CD4-positive, CD25-positive, alpha-beta regulatory T cell (primary cell): Measurements from ENCODE around the gene VSIG4. TPM values are rescaled to one million over a fixed set of nuclear protein-coding genes. Genes with fewer than 3 reads are reported as not detected.

Experiments
- ATAC-seq, 2 donors: fragments of 150-1000 bp; cut with Tn5 transposase; one replicate each; pipeline ENCODE4 v1.10.0; 2021; ENCODE audit warnings: low read depth in 2 of 2, moderate number of reproducible peaks in 2 of 2, moderate library complexity in 1 of 2
- DNase-seq, 3 donors: peaks; one replicate each; pipeline versions ENCODE4 v3.0.0 to v3.0.0-alpha.2; 2012 to 2022; ENCODE audit warnings: mixed read lengths in 1 of 3
- H3K27ac ChIP-seq: one replicate; pipeline ENCODE4 v1.7.0; 2013; ENCODE audit warnings: mild to moderate bottlenecking, low read length; ENCODE audit not compliant: insufficient read depth, poor library complexity, severe bottlenecking
- H3K27me3 ChIP-seq: one replicate; pipeline ENCODE4 v1.7.0; 2013; ENCODE audit warnings: low read length; ENCODE audit not compliant: control insufficient read depth, insufficient read depth
- H3K36me3 ChIP-seq: one replicate; pipeline ENCODE4 v1.7.0; 2013; ENCODE audit warnings: mild to moderate bottlenecking, low read length, moderate library complexity; ENCODE audit not compliant: control insufficient read depth, insufficient read depth
- H3K4me1 ChIP-seq: 2 replicates; pipeline ENCODE4 v1.7.0; 2013; ENCODE audit warnings: mild to moderate bottlenecking, low read length; ENCODE audit not compliant: insufficient read depth, control insufficient read depth, poor library complexity, severe bottlenecking
- H3K4me3 ChIP-seq: one replicate; pipeline ENCODE4 v1.7.0; 2013; ENCODE audit warnings: low read depth, mild to moderate bottlenecking, low read length, moderate library complexity
- H3K9me3 ChIP-seq, 2 experiments: 1 replicate in 1 of 2; 2 replicates in 1 of 2; pipeline ENCODE4 v1.7.0; 2013; ENCODE audit warnings: low read length in 2 of 2, mild to moderate bottlenecking in 1 of 2, moderate library complexity in 1 of 2; ENCODE audit not compliant: control insufficient read depth in 2 of 2
- H3K27ac Mint-ChIP-seq, 3 donors: one replicate each; pipeline ENCODE4 v1.8.0; 2020 to 2022; ENCODE audit warnings: mild to moderate bottlenecking in 3 of 3, mixed read lengths in 3 of 3, moderate library complexity in 2 of 3
- H3K27me3 Mint-ChIP-seq: one replicate; pipeline ENCODE4 v1.8.0; 2022; ENCODE audit warnings: mild to moderate bottlenecking, mixed read lengths
- H3K36me3 Mint-ChIP-seq: one replicate; pipeline ENCODE4 v1.8.0; 2020; ENCODE audit warnings: mixed read lengths
- H3K4me1 Mint-ChIP-seq, 4 donors: one replicate each; pipeline ENCODE4 v1.8.0; 2020 to 2022; ENCODE audit warnings: mixed read lengths in 4 of 4, mild to moderate bottlenecking in 1 of 4
- H3K4me3 Mint-ChIP-seq, 4 donors: one replicate each; pipeline ENCODE4 v1.8.0; 2020 to 2022; ENCODE audit warnings: mild to moderate bottlenecking in 4 of 4, mixed read lengths in 4 of 4, moderate library complexity in 3 of 4
- H3K9me3 Mint-ChIP-seq, 7 donors: one replicate each; pipeline ENCODE4 v1.8.0; 2020 to 2022; ENCODE audit warnings: mixed read lengths in 7 of 7, mild to moderate bottlenecking in 3 of 7, moderate library complexity in 2 of 7
- polyA plus RNA-seq, 4 donors: library from polyadenylated mRNA; unstranded; fragments of 300-500 nt; fragmentation: Illumina TruSeq; gene quantifications; one replicate each; pipeline ENCODE4 v1.2.3, GENCODE V29; 2021
- total RNA-seq: library from RNA; stranded (reverse); gene quantifications from one replicate; pipeline ENCODE4 v1.2.3, GENCODE V29; 2022

Gene VSIG4
- total and polyA plus RNA-seq, 5 donors from 2014 or later = not detected

DNA sequence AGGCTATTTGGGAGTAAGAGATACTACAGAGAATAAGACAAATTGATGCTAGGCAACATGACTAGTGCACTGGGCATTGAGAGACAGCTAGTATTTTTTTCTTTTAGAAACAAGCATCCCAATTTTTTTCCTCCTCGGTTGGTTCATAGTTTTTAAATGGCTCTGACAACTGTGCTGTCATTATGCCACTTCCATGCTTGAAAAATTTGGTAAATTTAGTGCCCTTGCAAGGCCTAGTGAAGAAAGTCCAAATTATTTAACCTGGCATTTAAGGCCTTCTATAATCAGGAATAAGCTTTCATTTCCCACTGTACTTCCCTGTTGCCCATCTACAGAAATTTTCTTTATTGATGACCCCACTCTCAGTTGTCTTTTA is 15.8 kb downstream of the VSIG4 start:
- Histone ChIP-seq H3K27me3 (no peaks in the 10 kb centered on the region), H3K36me3 (no peaks in the 10 kb centered on the region), H3K4me1 (peaks cover 8% of the 10 kb centered on the region), H3K4me3 (no peak overlapping the region), H3K9me3 (no peaks in the 10 kb centered on the region), H3K27ac (no peak overlapping the region)
- Mint-ChIP-seq H3K4me3 (no peak overlapping the region), H3K4me1 (peaks cover 0 to 13% (median 3%) of the 10 kb centered on the region in 4 donors), H3K27me3 (no peaks in the 10 kb centered on the region), H3K9me3 (peaks cover 0 to 1% (median 0%) of the 10 kb centered on the region in 7 donors), H3K27ac (no peak overlapping the region), H3K36me3 (no peaks in the 10 kb centered on the region)
- DNase-seq (no peak), ATAC-seq (no peak)

DNA sequence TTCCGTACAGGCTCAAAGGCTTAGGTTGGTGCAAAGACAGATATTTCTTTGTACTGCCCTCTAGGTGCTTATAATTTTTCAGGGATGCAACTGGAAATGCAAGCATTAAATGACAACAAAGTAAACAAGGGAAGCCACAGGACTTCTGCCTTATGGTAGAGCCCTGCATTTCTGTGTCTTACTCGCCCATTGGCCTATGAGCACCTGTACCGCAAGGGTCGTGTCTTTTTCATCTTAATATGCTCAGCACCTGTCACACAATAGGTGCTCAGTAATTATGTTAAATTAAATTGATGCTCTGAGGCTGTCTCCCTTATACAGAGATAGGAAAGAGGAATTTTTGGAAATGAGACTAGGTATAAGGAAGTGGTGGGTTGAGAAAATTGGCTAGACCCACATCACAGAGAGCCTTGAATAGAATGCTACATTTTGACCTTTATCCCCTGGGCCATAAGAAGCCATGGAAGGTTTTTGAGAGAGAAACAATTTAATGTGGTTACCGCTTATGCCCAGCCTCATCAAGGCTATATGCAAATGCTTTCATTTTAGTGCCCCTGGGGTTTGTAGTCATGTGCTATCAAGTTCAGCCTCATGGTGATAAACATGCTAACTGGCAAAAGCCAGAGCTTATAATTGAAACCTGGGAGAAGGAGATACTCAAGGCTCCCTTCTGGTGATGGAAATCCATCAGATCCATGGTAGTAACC is 16.3 kb downstream of the VSIG4 start:
- Histone ChIP-seq H3K36me3 (no peaks in the 10 kb centered on the region), H3K27me3 (no peaks in the 10 kb centered on the region), H3K27ac (no peak overlapping the region), H3K4me3 (no peak overlapping the region), H3K4me1 (peaks cover 8% of the 10 kb centered on the region), H3K9me3 (no peaks in the 10 kb centered on the region)
- Mint-ChIP-seq H3K4me3 (no peak overlapping the region), H3K27me3 (no peaks in the 10 kb centered on the region), H3K4me1 (peaks cover 0 to 15% (median 5%) of the 10 kb centered on the region in 4 donors), H3K36me3 (no peaks in the 10 kb centered on the region), H3K27ac (no peak overlapping the region), H3K9me3 (peaks cover 0 to 1% (median 0%) of the 10 kb centered on the region in 7 donors)
- DNase-seq (no peak), ATAC-seq (no peak)

DNA sequence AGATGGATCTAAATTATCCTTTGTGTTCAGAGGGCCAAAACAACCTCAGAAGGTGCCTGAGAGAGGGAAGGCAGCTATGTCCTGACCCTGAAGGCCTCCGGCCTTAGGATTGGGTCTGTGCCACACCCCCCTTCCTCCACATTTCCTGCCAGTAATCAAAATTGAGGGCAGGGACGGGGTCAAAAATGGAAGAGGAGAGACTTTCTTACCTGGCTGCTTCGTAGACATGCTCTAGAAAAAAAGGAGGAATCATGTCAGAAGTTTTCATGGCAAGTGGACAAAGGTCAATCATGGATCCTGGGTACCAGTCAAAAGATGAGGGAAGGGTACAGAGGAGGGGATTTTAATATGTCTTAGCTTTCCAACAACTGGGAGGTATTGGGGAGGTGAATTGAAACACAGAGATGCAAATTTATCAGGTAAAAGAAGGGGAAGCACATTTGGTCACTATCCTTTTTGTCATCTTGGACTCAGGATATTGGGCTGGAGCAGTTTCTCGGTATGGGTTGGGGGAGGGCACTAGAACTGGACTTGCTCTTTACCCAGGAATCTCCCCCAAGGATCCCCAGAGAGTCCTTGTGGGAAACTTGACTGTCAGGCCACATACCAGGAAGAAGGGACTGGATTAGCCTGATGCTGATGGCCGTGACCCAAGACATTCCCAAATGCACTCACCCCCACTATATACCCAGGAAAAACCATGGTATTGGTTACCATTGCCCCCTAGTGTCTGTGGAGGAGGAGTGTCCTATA is 17.1 kb downstream of the VSIG4 start:
- ATAC-seq = no peak
- Histone ChIP-seq H3K36me3 (no peaks in the 10 kb centered on the region), H3K27me3 (no peaks in the 10 kb centered on the region), H3K27ac (no peak overlapping the region), H3K4me1 (peaks cover 8% of the 10 kb centered on the region), H3K9me3 (no peaks in the 10 kb centered on the region), H3K4me3 (no peak overlapping the region)
- Mint-ChIP-seq H3K4me1 (peaks cover 0 to 17% (median 6%) of the 10 kb centered on the region in 4 donors), H3K27ac (no peak overlapping the region), H3K4me3 (no peak overlapping the region), H3K9me3 (peaks cover 0 to 1% (median 0%) of the 10 kb centered on the region in 7 donors), H3K36me3 (no peaks in the 10 kb centered on the region), H3K27me3 (no peaks in the 10 kb centered on the region)
- no peak for DNase-seq

DNA sequence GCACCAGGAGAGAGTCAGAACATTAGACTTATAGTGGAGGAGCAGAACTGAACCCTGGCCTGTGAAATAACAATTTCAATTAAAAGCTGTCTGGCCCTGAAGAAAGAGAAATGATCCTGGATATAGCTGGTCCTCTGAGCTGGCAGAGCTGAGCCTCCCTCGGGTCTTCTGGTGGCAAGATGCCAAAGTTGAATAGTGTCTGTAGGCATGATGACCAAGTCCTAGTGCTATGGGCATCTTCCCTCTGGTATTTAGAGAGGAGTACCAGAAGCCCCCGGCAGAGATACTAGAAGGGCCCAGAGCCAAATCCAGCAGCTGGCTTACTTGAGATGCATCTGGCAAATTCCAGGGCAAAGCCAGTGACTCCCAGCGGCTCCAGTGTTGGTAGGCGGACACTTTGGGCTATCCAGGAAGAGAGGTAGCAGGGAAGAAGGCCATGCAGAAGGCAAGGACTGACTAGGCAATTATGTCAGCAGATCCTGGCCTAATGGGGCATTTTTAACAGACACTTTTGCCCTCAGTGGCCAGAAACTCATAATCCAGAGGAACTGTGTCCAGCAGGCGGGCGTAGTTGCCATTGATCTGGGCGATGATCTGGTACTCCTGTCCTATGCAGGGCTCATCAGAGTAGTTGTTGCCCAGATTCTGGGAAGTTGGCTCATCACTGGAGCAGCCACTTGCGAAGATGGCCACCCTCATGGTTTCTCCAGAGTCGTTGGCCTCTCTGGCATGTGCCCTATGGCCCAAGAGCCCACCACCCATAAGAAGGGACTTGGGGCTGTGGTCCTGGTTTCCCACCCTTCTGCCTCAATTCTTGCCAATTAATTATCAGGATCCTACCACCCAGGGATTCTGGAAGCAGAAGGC is 17.9 kb downstream of the VSIG4 start:
- no peaks in the 10 kb centered on the region for H3K36me3 Mint-ChIP-seq
- H3K9me3 ChIP-seq = no peaks in the 10 kb centered on the region
- H3K4me3 Mint-ChIP-seq = no peak overlapping the region
- DNase-seq (no peak), ATAC-seq (no peak)
- H3K4me1 Mint-ChIP-seq = peaks cover 0 to 21% (median 7%) of the 10 kb centered on the region in 4 donors
- H3K27me3 ChIP-seq = no peaks in the 10 kb centered on the region
- no peaks in the 10 kb centered on the region for H3K27me3 Mint-ChIP-seq
- no peak overlapping the region for H3K4me3 ChIP-seq
- H3K27ac ChIP-seq = no peak overlapping the region
- no peaks in the 10 kb centered on the region for H3K36me3 ChIP-seq
- H3K27ac Mint-ChIP-seq = peak overlapping the region in 1 of 3 donors; percentile 66
- H3K9me3 Mint-ChIP-seq = peaks cover 0 to 1% (median 0%) of the 10 kb centered on the region in 7 donors
- H3K4me1 ChIP-seq = peaks cover 9% of the 10 kb centered on the region

DNA sequence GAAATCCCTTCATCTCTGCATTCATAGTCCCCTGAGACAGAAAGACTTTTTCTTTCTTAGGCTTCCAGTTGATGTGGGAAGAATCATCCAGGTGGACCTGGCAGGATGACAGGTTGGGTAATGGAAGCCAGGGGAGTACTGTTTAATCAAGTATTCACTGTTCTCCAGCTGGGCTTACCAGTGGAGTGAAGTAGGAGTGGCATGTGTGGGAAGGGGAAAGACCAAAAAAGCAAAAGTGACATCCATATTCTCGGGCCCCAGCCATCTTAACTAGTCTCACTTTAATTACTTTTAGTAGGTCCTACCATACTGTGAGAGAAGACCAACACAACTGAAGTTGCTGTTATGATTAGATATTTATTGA is 18.5 kb downstream of the VSIG4 start:
- no peaks in the 10 kb centered on the region for H3K36me3 Mint-ChIP-seq
- H3K27me3 ChIP-seq = no peaks in the 10 kb centered on the region
- no peak for DNase-seq
- no peak for ATAC-seq
- no peaks in the 10 kb centered on the region for H3K27me3 Mint-ChIP-seq
- no peak overlapping the region for H3K4me3 ChIP-seq
- no peaks in the 10 kb centered on the region for H3K36me3 ChIP-seq
- H3K4me1 ChIP-seq = peaks cover 12% of the 10 kb centered on the region
- H3K4me1 Mint-ChIP-seq = peaks cover 0 to 27% (median 9%) of the 10 kb centered on the region in 4 donors
- no peaks in the 10 kb centered on the region for H3K9me3 ChIP-seq
- H3K27ac Mint-ChIP-seq = peak overlapping the region in 1 of 3 donors; percentile 66
- H3K9me3 Mint-ChIP-seq = peaks cover 0 to 1% (median 0%) of the 10 kb centered on the region in 7 donors
- H3K27ac ChIP-seq = no peak overlapping the region
- H3K4me3 Mint-ChIP-seq = no peak overlapping the region

DNA sequence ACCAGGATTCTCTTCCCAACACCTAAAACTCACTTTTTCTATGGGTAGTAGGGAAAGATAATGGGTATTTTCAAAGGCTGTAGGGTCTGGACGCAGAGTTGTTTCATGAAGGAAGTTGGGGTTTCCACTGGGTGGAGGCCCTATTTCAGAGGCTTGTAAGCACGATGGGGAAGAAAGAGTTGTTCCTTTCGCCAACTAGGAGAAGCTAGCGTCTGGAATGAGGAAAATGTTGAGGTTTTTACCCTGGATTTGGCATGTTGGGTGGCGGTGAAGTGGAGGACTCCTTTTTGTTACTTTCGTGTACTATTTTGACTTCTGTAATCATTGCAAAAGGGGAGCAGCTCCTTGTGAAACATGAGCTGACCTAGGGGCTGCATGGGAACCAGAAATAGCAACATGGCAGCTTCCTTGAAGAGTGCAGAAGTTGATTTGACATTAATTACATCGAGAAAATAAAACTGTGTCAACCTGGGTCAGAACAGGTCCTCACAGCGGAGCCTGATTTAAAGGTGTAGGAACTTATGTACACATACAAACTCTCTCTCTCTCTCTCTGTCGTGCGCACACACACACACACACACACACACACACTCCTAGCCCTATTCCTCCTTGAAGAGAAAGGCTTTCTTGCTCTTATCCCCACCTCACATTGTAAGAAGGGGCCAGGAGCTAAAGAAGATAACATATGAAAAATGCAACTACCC is 19.1 kb downstream of the VSIG4 start:
- H3K27ac ChIP-seq = no peak overlapping the region

DNA sequence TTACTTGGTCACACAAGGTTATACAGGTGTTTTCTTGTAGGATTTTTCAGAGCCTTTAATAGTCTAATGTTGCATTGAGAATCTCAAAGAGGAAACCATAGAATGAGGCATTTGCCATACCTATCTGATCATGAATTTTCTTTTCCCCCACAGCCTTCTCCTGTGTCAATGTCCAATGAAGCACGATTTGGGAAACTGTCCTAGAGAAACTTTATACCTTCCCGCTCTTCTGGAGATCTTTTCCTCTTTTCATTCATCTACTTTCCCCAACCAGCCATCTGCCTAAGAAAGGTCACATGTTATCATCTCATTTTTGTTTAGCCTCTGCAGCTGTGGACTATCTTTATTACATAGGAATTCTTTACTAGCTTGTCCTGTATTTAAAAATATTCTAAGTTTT is 19.9 kb downstream of the VSIG4 start:
- H3K36me3 ChIP-seq = no peaks in the 10 kb centered on the region
- no peaks in the 10 kb centered on the region for H3K9me3 ChIP-seq
- no peak overlapping the region for H3K27ac ChIP-seq
- Mint-ChIP-seq H3K4me3 (no peak overlapping the region), H3K27ac (no peak overlapping the region), H3K36me3 (no peaks in the 10 kb centered on the region), H3K9me3 (peaks cover 0 to 1% (median 0%) of the 10 kb centered on the region in 7 donors), H3K27me3 (no peaks in the 10 kb centered on the region), H3K4me1 (peaks cover 4 to 41% (median 15%) of the 10 kb centered on the region in 4 donors)
- DNase-seq = no peak
- no peak for ATAC-seq
- H3K4me3 ChIP-seq = no peak overlapping the region
- H3K27me3 ChIP-seq = no peaks in the 10 kb centered on the region
- H3K4me1 ChIP-seq = peaks cover 18% of the 10 kb centered on the region

More for the DNA sequence above, 19.1 kb downstream of the VSIG4 start:
- Histone ChIP-seq H3K27me3 (no peaks in the 10 kb centered on the region), H3K9me3 (no peaks in the 10 kb centered on the region), H3K4me1 (peaks cover 12% of the 10 kb centered on the region), H3K36me3 (no peaks in the 10 kb centered on the region), H3K4me3 (no peak overlapping the region)
- Mint-ChIP-seq H3K27ac (peak overlapping the region in 1 of 3 donors; percentile 11), H3K4me3 (peak overlapping the region in 2 of 4 donors; percentile 7 to 13), H3K4me1 (peaks cover 0 to 33% (median 12%) of the 10 kb centered on the region in 4 donors), H3K36me3 (no peaks in the 10 kb centered on the region), H3K27me3 (no peaks in the 10 kb centered on the region), H3K9me3 (peaks cover 0 to 1% (median 0%) of the 10 kb centered on the region in 7 donors)
- ATAC-seq = no peak
- DNase-seq = no peak
